ENCODE measurements around the gene DCAF12. TPM values are rescaled to one million over a fixed set of nuclear protein-coding genes. Genes with fewer than 3 reads are reported as not detected.

The DCAF12 gene
- total and polyA plus RNA-seq, 2 of the 8 experiments (the other 6 are each of a cell fraction or from before 2014, with no cell fraction given), result 22.7 to 29.2 TPM

DNA sequence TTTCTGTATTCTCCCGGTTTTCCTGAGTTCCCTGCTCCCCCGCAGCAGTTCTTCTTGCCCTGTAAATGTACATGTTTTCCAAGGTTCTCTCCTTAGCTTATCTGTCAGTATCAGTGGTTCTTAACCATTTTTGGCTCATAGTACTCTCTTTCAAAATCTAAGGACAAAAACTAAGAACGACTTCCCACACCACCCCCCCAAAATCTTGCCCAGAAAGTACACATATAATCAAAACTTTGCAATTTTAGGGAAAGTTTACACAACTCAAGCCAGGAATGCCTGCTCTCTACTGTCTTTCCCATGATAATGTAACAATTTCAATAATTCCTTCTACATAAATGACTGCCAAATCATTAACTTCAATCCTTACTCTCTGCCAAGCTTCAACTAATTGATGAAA lies 4.5 kb downstream of the DCAF12 start:
- H3K4me1 ChIP-seq (replicated peaks in 1 of 4; ENCODE audit: control insufficient read depth in 3 of 4, insufficient read depth in 4 of 4, low read length in 3 of 4), result peaks cover 0 to 4% (median 2%) of the 10 kb centered on the region in 4 experiments; a peak in 5 of 7 replicates
- no peak overlapping the region for H3K23ac ChIP-seq (ENCODE audit: insufficient read length)
- H2BK20ac ChIP-seq (ENCODE audit: low read length), result no peak overlapping the region
- H3K4me2 ChIP-seq (ENCODE audit: insufficient read depth in 1 of 2, low read depth in 2 of 2, low read length in 2 of 2), result no peak overlapping the region
- no peak overlapping the region for H3K27ac ChIP-seq (ENCODE audit: low read depth, low read length)
- no peak overlapping the region for H4K8ac ChIP-seq (ENCODE audit: extremely low read depth, insufficient read depth, low read length)
- H2BK120ac ChIP-seq (replicated peaks; ENCODE audit: low read depth, low read length), result no peak overlapping the region
- H2AK5ac ChIP-seq (ENCODE audit: low read depth, low read length), result no peak overlapping the region
- ChIA-PET CTCF (ENCODE audit: partially characterized antibody) (interaction anchor here (0.8 kb wide), 1 partner anchor 48 kb away, joined by 3 read pairs; no protein-coding TSS in a partner anchor), POLR2A (ENCODE audit: partially characterized antibody) (no interaction called here)
- no peak overlapping the region for H3K18ac ChIP-seq (ENCODE audit: extremely low read depth, low read length)
- no peak overlapping the region for H4K91ac ChIP-seq (replicated peaks; ENCODE audit: insufficient read length, low read length)
- H3K14ac ChIP-seq (ENCODE audit: insufficient read length), result no peak overlapping the region
- no peak overlapping the region for H3K4me3 ChIP-seq (ENCODE audit: extremely low read depth in 1 of 4, insufficient read depth in 2 of 4, low read depth in 3 of 4, low read length in 4 of 4)
- H3K4ac ChIP-seq (replicated peaks; ENCODE audit: insufficient read length, low read depth, low read length), result no peak overlapping the region
- no peak overlapping the region for H3K56ac ChIP-seq (replicated peaks; ENCODE audit: insufficient read length, low read depth, low read length)
- H3K79me2 ChIP-seq (ENCODE audit: control insufficient read depth in 1 of 2, insufficient read depth in 2 of 2, low read length in 2 of 2), result peaks cover 0 to 65% of the 10 kb centered on the region in 2 experiments; a peak in 3 of 4 replicates
- no peaks in the 10 kb centered on the region for H3K9me3 ChIP-seq (ENCODE audit: insufficient read depth in 2 of 2, low read depth in 1 of 2, low read length in 1 of 2)
- no peak overlapping the region for H2BK5ac ChIP-seq (ENCODE audit: low read depth, low read length)
- peaks cover 1 to 5% of the 10 kb centered on the region in 2 experiments for H4K20me1 ChIP-seq (replicated peaks in 1 of 2; ENCODE audit: control insufficient read depth in 1 of 2, insufficient read depth in 2 of 2, low read length in 2 of 2)
- 90% methylated on average over 3 of the region's 3 CpGs; no CpG with 5 or more reads in 1 of the 2 experiments for WGBS, 2 experiments (ENCODE audit: extremely low coverage in 1 of 2, insufficient coverage in 1 of 2, insufficient read length in 1 of 2, insufficient replicate concordance in 2 of 2, low coverage in 1 of 2, low lambda C conversion rate in 2 of 2, missing lambda C conversion rate in 1 of 2)
- H3K23me2 ChIP-seq (ENCODE audit: low read depth, low read length), result peaks cover 13% of the 10 kb centered on the region
- no peaks in the 10 kb centered on the region for H3K27me3 ChIP-seq (replicated peaks in 1 of 4; ENCODE audit: control insufficient read depth in 3 of 4, extremely low read depth in 1 of 4, insufficient read depth in 3 of 4, low read length in 3 of 4)
- FAIRE-seq, result no peak
- DNase-seq (ENCODE audit: low read depth in 1 of 2, low spot score in 2 of 2), result no peak
- peaks cover 2 to 44% (median 11%) of the 10 kb centered on the region in 4 experiments; a peak in 5 of 8 replicates for H3K36me3 ChIP-seq (ENCODE audit: control insufficient read depth in 2 of 4, insufficient read depth in 4 of 4, low read length in 3 of 4)
- H2BK12ac ChIP-seq (ENCODE audit: low read depth, low read length), result no peak overlapping the region
- H3K79me1 ChIP-seq (ENCODE audit: low read depth, low read length), result peaks cover 2% of the 10 kb centered on the region; the same call in 1 of the 2 replicates
- no peak overlapping the region for H3K9ac ChIP-seq (replicated peaks in 1 of 4; ENCODE audit: extremely low read depth in 1 of 4, low read depth in 3 of 4, low read length in 3 of 4)
- no peak overlapping the region for H2BK15ac ChIP-seq (ENCODE audit: low read length)
- H2AFZ ChIP-seq (ENCODE audit: low read length), result no peak overlapping the region
- no peak overlapping the region for H4K5ac ChIP-seq (ENCODE audit: insufficient read length, low read depth, low read length)
- no peak for TF ChIP-seq RXRA (IDR thresholded peaks at IDR 0.05; ENCODE audit: insufficient read depth, low read depth, low read length)
- TF ChIP-seq, protein P1, sequence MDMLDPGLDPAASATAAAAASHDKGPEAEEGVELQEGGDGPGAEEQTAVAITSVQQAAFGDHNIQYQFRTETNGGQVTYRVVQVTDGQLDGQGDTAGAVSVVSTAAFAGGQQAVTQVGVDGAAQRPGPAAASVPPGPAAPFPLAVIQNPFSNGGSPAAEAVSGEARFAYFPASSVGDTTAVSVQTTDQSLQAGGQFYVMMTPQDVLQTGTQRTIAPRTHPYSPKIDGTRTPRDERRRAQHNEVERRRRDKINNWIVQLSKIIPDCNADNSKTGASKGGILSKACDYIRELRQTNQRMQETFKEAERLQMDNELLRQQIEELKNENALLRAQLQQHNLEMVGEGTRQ (IDR thresholded peaks at IDR 0.05; ENCODE audit: low read length), result no peak
- TF ChIP-seq, protein P2, sequence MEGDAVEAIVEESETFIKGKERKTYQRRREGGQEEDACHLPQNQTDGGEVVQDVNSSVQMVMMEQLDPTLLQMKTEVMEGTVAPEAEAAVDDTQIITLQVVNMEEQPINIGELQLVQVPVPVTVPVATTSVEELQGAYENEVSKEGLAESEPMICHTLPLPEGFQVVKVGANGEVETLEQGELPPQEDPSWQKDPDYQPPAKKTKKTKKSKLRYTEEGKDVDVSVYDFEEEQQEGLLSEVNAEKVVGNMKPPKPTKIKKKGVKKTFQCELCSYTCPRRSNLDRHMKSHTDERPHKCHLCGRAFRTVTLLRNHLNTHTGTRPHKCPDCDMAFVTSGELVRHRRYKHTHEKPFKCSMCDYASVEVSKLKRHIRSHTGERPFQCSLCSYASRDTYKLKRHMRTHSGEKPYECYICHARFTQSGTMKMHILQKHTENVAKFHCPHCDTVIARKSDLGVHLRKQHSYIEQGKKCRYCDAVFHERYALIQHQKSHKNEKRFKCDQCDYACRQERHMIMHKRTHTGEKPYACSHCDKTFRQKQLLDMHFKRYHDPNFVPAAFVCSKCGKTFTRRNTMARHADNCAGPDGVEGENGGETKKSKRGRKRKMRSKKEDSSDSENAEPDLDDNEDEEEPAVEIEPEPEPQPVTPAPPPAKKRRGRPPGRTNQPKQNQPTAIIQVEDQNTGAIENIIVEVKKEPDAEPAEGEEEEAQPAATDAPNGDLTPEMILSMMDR (IDR thresholded peaks at IDR 0.05; ENCODE audit: control extremely low read depth in 1 of 3, insufficient read depth in 1 of 3, low read depth in 1 of 3, low read length in 3 of 3), result no peak
- no peak for TF ChIP-seq GABPA (IDR thresholded peaks at IDR 0.05; ENCODE audit: borderline replicate concordance, insufficient read depth, low read length)
- no peak for TF ChIP-seq HDAC6 (IDR thresholded peaks at IDR 0.05; ENCODE audit: low read depth, low read length)
- TF ChIP-seq RBBP5 (IDR thresholded peaks at IDR 0.05; ENCODE audit: borderline replicate concordance, low read depth, low read length), result no peak
- no peak for TF ChIP-seq BRCA1 (IDR thresholded peaks at IDR 0.05; ENCODE audit: low read depth, low read length)
- no peak for TF ChIP-seq NRF1 (IDR thresholded peaks at IDR 0.05; ENCODE audit: low read depth, low read length)
- no peak for TF ChIP-seq TBP (IDR thresholded peaks at IDR 0.05; ENCODE audit: low read depth, low read length)
- no peak for TF ChIP-seq JUN (IDR thresholded peaks at IDR 0.05; ENCODE audit: low read depth, low read length)
